HepG2 (cell line): ENCODE results near the gene DHH. TPM values are rescaled to one million over a fixed set of nuclear protein-coding genes. Genes with fewer than 3 reads are reported as not detected.

Source experiments
- AGO1 ChIP-seq: fragments of 200-400 bp; formaldehyde crosslinking; IDR thresholded peaks from 2 replicates; pipeline ENCODE4 v1.6.1; 2017; ENCODE audit warnings: mild to moderate bottlenecking, low read depth, low read length, moderate library complexity; ENCODE audit not compliant: poor library complexity, severe bottlenecking
- AGO2 ChIP-seq: fragments of 200-400 bp; formaldehyde crosslinking; optimal IDR thresholded peaks from 2 replicates; pipeline ENCODE3; 2017; ENCODE audit warnings: mild to moderate bottlenecking, low read depth, low read length, moderate library complexity
- ELF4 ChIP-seq: sonication (generic); formaldehyde crosslinking; IDR thresholded peaks from 2 replicates; pipeline ENCODE4 v1.5.0; 2020; ENCODE audit warnings: missing genetic modification reagents, mild to moderate bottlenecking, moderate library complexity, borderline replicate concordance
- FOSL2 ChIP-seq: sonication (generic); formaldehyde crosslinking; IDR thresholded peaks from 2 replicates; pipeline ENCODE4 v1.4.0; 2020; ENCODE audit warnings: missing genetic modification reagents
- HES4 ChIP-seq: sonication (generic); formaldehyde crosslinking; IDR thresholded peaks from 2 replicates; pipeline ENCODE4 v1.9.0; 2021; ENCODE audit warnings: mild to moderate bottlenecking, missing genetic modification reagents, borderline replicate concordance
- KDM5B ChIP-seq: sonication (generic); formaldehyde crosslinking; IDR thresholded peaks from 2 replicates; pipeline ENCODE4 v1.4.0; 2020; ENCODE audit warnings: missing genetic modification reagents, mild to moderate bottlenecking, borderline replicate concordance
- SALL2 ChIP-seq: sonication (generic); formaldehyde crosslinking; IDR thresholded peaks from 2 replicates; pipeline ENCODE4 v1.8.1; 2023; ENCODE audit warnings: mild to moderate bottlenecking, missing genetic modification reagents, inconsistent platforms
- SAP130 ChIP-seq: IDR thresholded peaks from 2 replicates; pipeline ENCODE4 v1.6.1; 2016; ENCODE audit warnings: low read depth
- SNAPC4 ChIP-seq: sonication (generic); formaldehyde crosslinking; IDR thresholded peaks from 2 replicates; pipeline ENCODE4 v1.4.0; 2020; ENCODE audit warnings: mild to moderate bottlenecking, missing genetic modification reagents
- TEF ChIP-seq: sonication (generic); formaldehyde crosslinking; IDR thresholded peaks from 2 replicates; pipeline ENCODE4 v1.5.0; 2020; ENCODE audit warnings: missing genetic modification reagents
- ZBED4 ChIP-seq: sonication (generic); formaldehyde crosslinking; IDR thresholded peaks from 2 replicates; pipeline ENCODE4 v1.4.0; 2020; ENCODE audit warnings: missing genetic modification reagents, borderline replicate concordance
- ZFP91 ChIP-seq: sonication (generic); formaldehyde crosslinking; IDR thresholded peaks from 2 replicates; pipeline ENCODE4 v1.9.0; 2022; ENCODE audit warnings: missing genetic modification reagents, mild to moderate bottlenecking, borderline replicate concordance
- ZNF446 ChIP-seq: sonication (generic); formaldehyde crosslinking; IDR thresholded peaks from 2 replicates; pipeline ENCODE4 v1.5.0; 2020; ENCODE audit warnings: mild to moderate bottlenecking, missing genetic modification reagents
- polyA plus RNA-seq, 8 experiments: library from polyadenylated mRNA; depleted of rRNA in 3 of 8; stranded (reverse) in 7 of 8; unstranded in 1 of 8; fragments of >200 nt; fragmentation: Illumina TruSeq in 4 of 8; extraction: Trizol in 4 of 8; gene quantifications; 2 replicates each; pipeline versions ENCODE4 v1.2.1 to v1.2.3, GENCODE V29; 2011 to 2016; ENCODE audit warnings: low read depth in 4 of 8, missing spikeins in 1 of 8, mixed read lengths in 1 of 8; ENCODE audit not compliant: insufficient read depth in 1 of 8
- total RNA-seq, 5 experiments: library from RNA; depleted of rRNA; stranded (reverse); fragments of >200 nt; fragmentation: Illumina TruSeq; extraction: Trizol; gene quantifications; 2 replicates each; pipeline ENCODE4 v1.2.3, GENCODE V29; 2016; ENCODE audit warnings: low read depth in 1 of 5

DHH gene
- total and polyA plus RNA-seq, 2 of the 13 experiments (the other 11 are each of a cell fraction or from before 2014, with no cell fraction given), result not detected

GRCh38 chr12:49059299-49060171 is 35.1 kb downstream of the DHH start (continued):
- no peak for TF ChIP-seq FOSL2 (CRISPR knock-in tag)
- 0 out of 2 replicates have a peak, but pooled peaks have one; percentile 14 for TF ChIP-seq KDM5B (CRISPR knock-in tag)
- TF ChIP-seq ELF4 (CRISPR knock-in tag), result 0 out of 2 replicates have a peak, but pooled peaks have one; percentile 3
- TF ChIP-seq ZFP91, result 0 out of 2 replicates have a peak, but pooled peaks have one; percentile 17
- 0 out of 2 replicates have a peak, but pooled peaks have one; percentile 28 for TF ChIP-seq HES4 (CRISPR knock-in tag)
- 0 out of 2 replicates have a peak, but pooled peaks have one; percentile 8 for TF ChIP-seq SAP130 (CRISPR knock-in tag)
- TF ChIP-seq TEF, result 0 out of 2 replicates have a peak, but pooled peaks have one; percentile 7
- 0 out of 2 replicates have a peak, but pooled peaks have one; percentile 28 for TF ChIP-seq SNAPC4 (CRISPR knock-in tag)
- 0 out of 2 replicates have a peak, but pooled peaks have one; percentile 40 for TF ChIP-seq ZNF446 (CRISPR knock-in tag)
- peak; percentile 14 for TF ChIP-seq AGO1
- TF ChIP-seq ZBED4 (CRISPR knock-in tag), result 0 out of 2 replicates have a peak, but pooled peaks have one; percentile 37
- peak; percentile 7 for TF ChIP-seq AGO2
- 0 out of 2 replicates have a peak, but pooled peaks have one; percentile 32 for TF ChIP-seq SALL2 (CRISPR knock-in tag)
